ENCODE data around the gene C19orf85.
"Not testable (repeated sequence)": the region's sequence is repeated elsewhere in the genome, so short reads cannot be mapped to it uniquely, and the experiment has no call there.

The C19orf85 gene

GRCh38 chr19:55464662-55465054 is at the start of gene C19orf85:
Gene C19orf85 (minus strand): TSS chr19:55464751. CDS start chr19:55464554, 197 bp downstream.
- H3K9me3 ChIP-seq (ENCODE audit: control insufficient read depth in 1 of 2, low read length in 2 of 2), result no peaks in the 10 kb centered on the region
- H3K4me1 ChIP-seq (ENCODE audit: control insufficient read depth in 1 of 2, insufficient read depth in 2 of 2, low read length in 2 of 2), result peaks cover 10 to 30% of the 10 kb centered on the region in 2 donors
- no peak within 1 kb of the TSS for H3K27ac ChIP-seq (ENCODE audit: low read length)
- no peaks in the 10 kb centered on the region for H3K27me3 ChIP-seq (ENCODE audit: low read depth, low read length)
- H3K4me3 ChIP-seq (ENCODE audit: low read depth in 1 of 2, low read length in 2 of 2), result no peak within 1 kb of the TSS
- no peaks in the 10 kb centered on the region for H3K36me3 ChIP-seq (ENCODE audit: control insufficient read depth in 1 of 2, insufficient read depth in 2 of 2, low read length in 2 of 2)

GRCh38 chr19:55508120-55508519 is 43.6 kb upstream of the C19orf85 start:
- Histone ChIP-seq H3K27ac (ENCODE audit: low read length) (no peak overlapping the region), H3K4me3 (ENCODE audit: low read depth in 1 of 2, low read length in 2 of 2) (no peak overlapping the region)

GRCh38 chr19:55504981-55505380 is 40.4 kb upstream of the C19orf85 start:
- Histone ChIP-seq H3K27me3 (ENCODE audit: low read depth, low read length) (no peaks in the 10 kb centered on the region), H3K4me1 (ENCODE audit: control insufficient read depth in 1 of 2, insufficient read depth in 2 of 2, low read length in 2 of 2) (peaks cover 0 to 6% of the 10 kb centered on the region in 2 donors), H3K36me3 (ENCODE audit: control insufficient read depth in 1 of 2, insufficient read depth in 2 of 2, low read length in 2 of 2) (peaks cover 0 to 28% of the 10 kb centered on the region in 2 donors), H3K9me3 (ENCODE audit: control insufficient read depth in 1 of 2, low read length in 2 of 2) (no peaks in the 10 kb centered on the region), H3K4me3 (ENCODE audit: low read depth in 1 of 2, low read length in 2 of 2) (no peak overlapping the region), H3K27ac (ENCODE audit: low read length) (no peak overlapping the region)

More at GRCh38 chr19:55508120-55508519, 43.6 kb upstream of the C19orf85 start:
- Histone ChIP-seq H3K27me3 (ENCODE audit: low read depth, low read length) (no peaks in the 10 kb centered on the region), H3K36me3 (ENCODE audit: control insufficient read depth in 1 of 2, insufficient read depth in 2 of 2, low read length in 2 of 2) (peaks cover 0 to 10% of the 10 kb centered on the region in 2 donors), H3K9me3 (ENCODE audit: control insufficient read depth in 1 of 2, low read length in 2 of 2) (no peaks in the 10 kb centered on the region), H3K4me1 (ENCODE audit: control insufficient read depth in 1 of 2, insufficient read depth in 2 of 2, low read length in 2 of 2) (peaks cover 0 to 6% of the 10 kb centered on the region in 2 donors)

- Histone ChIP-seq H3K4me1 (ENCODE audit: control insufficient read depth in 1 of 2, insufficient read depth in 2 of 2, low read length in 2 of 2) (peaks cover 0 to 6% of the 10 kb centered on the region in 2 donors), H3K36me3 (ENCODE audit: control insufficient read depth in 1 of 2, insufficient read depth in 2 of 2, low read length in 2 of 2) (peaks cover 0 to 31% of the 10 kb centered on the region in 2 donors), H3K27ac (ENCODE audit: low read length) (no peak overlapping the region), H3K9me3 (ENCODE audit: control insufficient read depth in 1 of 2, low read length in 2 of 2) (no peaks in the 10 kb centered on the region), H3K27me3 (ENCODE audit: low read depth, low read length) (no peaks in the 10 kb centered on the region), H3K4me3 (ENCODE audit: low read depth in 1 of 2, low read length in 2 of 2) (peak overlapping the region in 1 of 2 donors; percentile 60)
Measured at GRCh38 chr19:55504252-55504603, 39.7 kb upstream of the C19orf85 start.

GRCh38 chr19:55503502-55504251 is 39.1 kb upstream of the C19orf85 start:
- no peaks in the 10 kb centered on the region for H3K9me3 ChIP-seq (ENCODE audit: control insufficient read depth in 1 of 2, low read length in 2 of 2)

GRCh38 chr19:55503157-55503501 is 38.6 kb upstream of the C19orf85 start:
- Histone ChIP-seq H3K27ac (ENCODE audit: low read length) (no peak overlapping the region), H3K4me1 (ENCODE audit: control insufficient read depth in 1 of 2, insufficient read depth in 2 of 2, low read length in 2 of 2) (peaks cover 0 to 7% of the 10 kb centered on the region in 2 donors), H3K27me3 (ENCODE audit: low read depth, low read length) (no peaks in the 10 kb centered on the region), H3K4me3 (ENCODE audit: low read depth in 1 of 2, low read length in 2 of 2) (peak overlapping the region in 1 of 2 donors; percentile 60), H3K36me3 (ENCODE audit: control insufficient read depth in 1 of 2, insufficient read depth in 2 of 2, low read length in 2 of 2) (peaks cover 0 to 38% of the 10 kb centered on the region in 2 donors), H3K9me3 (ENCODE audit: control insufficient read depth in 1 of 2, low read length in 2 of 2) (no peaks in the 10 kb centered on the region)

More at GRCh38 chr19:55503502-55504251, 39.1 kb upstream of the C19orf85 start:
- H3K27me3 ChIP-seq (ENCODE audit: low read depth, low read length), result no peaks in the 10 kb centered on the region
- peaks cover 0 to 37% of the 10 kb centered on the region in 2 donors for H3K36me3 ChIP-seq (ENCODE audit: control insufficient read depth in 1 of 2, insufficient read depth in 2 of 2, low read length in 2 of 2)
- H3K27ac ChIP-seq (ENCODE audit: low read length), result no peak overlapping the region
- peak overlapping the region; percentile 39 to 60 for H3K4me3 ChIP-seq (ENCODE audit: low read depth in 1 of 2, low read length in 2 of 2)
- H3K4me1 ChIP-seq (ENCODE audit: control insufficient read depth in 1 of 2, insufficient read depth in 2 of 2, low read length in 2 of 2), result peaks cover 0 to 6% of the 10 kb centered on the region in 2 donors

- H3K4me3 ChIP-seq (ENCODE audit: low read depth in 1 of 2, low read length in 2 of 2), result no peak overlapping the region
- no peaks in the 10 kb centered on the region for H3K27me3 ChIP-seq (ENCODE audit: low read depth, low read length)
- peaks cover 0 to 9% of the 10 kb centered on the region in 2 donors for H3K4me1 ChIP-seq (ENCODE audit: control insufficient read depth in 1 of 2, insufficient read depth in 2 of 2, low read length in 2 of 2)
- peaks cover 0 to 38% of the 10 kb centered on the region in 2 donors for H3K36me3 ChIP-seq (ENCODE audit: control insufficient read depth in 1 of 2, insufficient read depth in 2 of 2, low read length in 2 of 2)
- no peak overlapping the region for H3K27ac ChIP-seq (ENCODE audit: low read length)
- no peaks in the 10 kb centered on the region for H3K9me3 ChIP-seq (ENCODE audit: control insufficient read depth in 1 of 2, low read length in 2 of 2)
Measured at GRCh38 chr19:55502197-55502952, 37.8 kb upstream of the C19orf85 start.

- H3K36me3 ChIP-seq (ENCODE audit: control insufficient read depth in 1 of 2, insufficient read depth in 2 of 2, low read length in 2 of 2), result peaks cover 0 to 38% of the 10 kb centered on the region in 2 donors
Measured at GRCh38 chr19:55500368-55500952, 35.9 kb upstream of the C19orf85 start.

GRCh38 chr19:55498246-55498840 is 33.8 kb upstream of the C19orf85 start:
- Histone ChIP-seq H3K4me1 (ENCODE audit: control insufficient read depth in 1 of 2, insufficient read depth in 2 of 2, low read length in 2 of 2) (peaks cover 0 to 8% of the 10 kb centered on the region in 2 donors), H3K27ac (ENCODE audit: low read length) (no peak overlapping the region)

More at GRCh38 chr19:55500368-55500952, 35.9 kb upstream of the C19orf85 start:
- Histone ChIP-seq H3K4me1 (ENCODE audit: control insufficient read depth in 1 of 2, insufficient read depth in 2 of 2, low read length in 2 of 2) (peaks cover 0 to 9% of the 10 kb centered on the region in 2 donors), H3K9me3 (ENCODE audit: control insufficient read depth in 1 of 2, low read length in 2 of 2) (no peaks in the 10 kb centered on the region), H3K27me3 (ENCODE audit: low read depth, low read length) (no peaks in the 10 kb centered on the region), H3K4me3 (ENCODE audit: low read depth in 1 of 2, low read length in 2 of 2) (no peak overlapping the region), H3K27ac (ENCODE audit: low read length) (no peak overlapping the region)

GRCh38 chr19:55497763-55498162 is 33.2 kb upstream of the C19orf85 start:
- H3K27me3 ChIP-seq (ENCODE audit: low read depth, low read length), result no peaks in the 10 kb centered on the region
- H3K9me3 ChIP-seq (ENCODE audit: control insufficient read depth in 1 of 2, low read length in 2 of 2), result no peaks in the 10 kb centered on the region
- H3K4me1 ChIP-seq (ENCODE audit: control insufficient read depth in 1 of 2, insufficient read depth in 2 of 2, low read length in 2 of 2), result peaks cover 0 to 12% of the 10 kb centered on the region in 2 donors
- H3K27ac ChIP-seq (ENCODE audit: low read length), result no peak overlapping the region
- peaks cover 0 to 34% of the 10 kb centered on the region in 2 donors for H3K36me3 ChIP-seq (ENCODE audit: control insufficient read depth in 1 of 2, insufficient read depth in 2 of 2, low read length in 2 of 2)
- H3K4me3 ChIP-seq (ENCODE audit: low read depth in 1 of 2, low read length in 2 of 2), result no peak overlapping the region

More at GRCh38 chr19:55498246-55498840, 33.8 kb upstream of the C19orf85 start:
- H3K36me3 ChIP-seq (ENCODE audit: control insufficient read depth in 1 of 2, insufficient read depth in 2 of 2, low read length in 2 of 2), result peaks cover 0 to 34% of the 10 kb centered on the region in 2 donors
- H3K27me3 ChIP-seq (ENCODE audit: low read depth, low read length), result no peaks in the 10 kb centered on the region
- H3K9me3 ChIP-seq (ENCODE audit: control insufficient read depth in 1 of 2, low read length in 2 of 2), result no peaks in the 10 kb centered on the region
- no peak overlapping the region for H3K4me3 ChIP-seq (ENCODE audit: low read depth in 1 of 2, low read length in 2 of 2)

- H3K27me3 ChIP-seq (ENCODE audit: low read depth, low read length); H3K4me3 ChIP-seq (ENCODE audit: low read depth in 1 of 2, low read length in 2 of 2); H3K27ac ChIP-seq (ENCODE audit: low read length); H3K9me3 ChIP-seq (ENCODE audit: control insufficient read depth in 1 of 2, low read length in 2 of 2): not testable (repeated sequence)
- peaks cover 0 to 29% of the 10 kb centered on the region in 2 donors for H3K36me3 ChIP-seq (ENCODE audit: control insufficient read depth in 1 of 2, insufficient read depth in 2 of 2, low read length in 2 of 2)
- peaks cover 0 to 21% of the 10 kb centered on the region in 2 donors for H3K4me1 ChIP-seq (ENCODE audit: control insufficient read depth in 1 of 2, insufficient read depth in 2 of 2, low read length in 2 of 2)
Measured at GRCh38 chr19:55496820-55497219, 32.3 kb upstream of the C19orf85 start.

All from muscle layer of duodenum (tissue), 2 donors.